H1 (cell line): ENCODE results near the gene ADGRB3.

Experiments
- SP1 ChIP-seq: IDR thresholded peaks from 2 replicates; pipeline ENCODE4 v1.6.1; 2011; ENCODE audit warnings: low read depth, low read length
- TEAD4 ChIP-seq: IDR thresholded peaks from 2 replicates; pipeline ENCODE4 v1.6.1; 2012; ENCODE audit warnings: low read depth, low read length, inconsistent platforms, mixed read lengths

DNA sequence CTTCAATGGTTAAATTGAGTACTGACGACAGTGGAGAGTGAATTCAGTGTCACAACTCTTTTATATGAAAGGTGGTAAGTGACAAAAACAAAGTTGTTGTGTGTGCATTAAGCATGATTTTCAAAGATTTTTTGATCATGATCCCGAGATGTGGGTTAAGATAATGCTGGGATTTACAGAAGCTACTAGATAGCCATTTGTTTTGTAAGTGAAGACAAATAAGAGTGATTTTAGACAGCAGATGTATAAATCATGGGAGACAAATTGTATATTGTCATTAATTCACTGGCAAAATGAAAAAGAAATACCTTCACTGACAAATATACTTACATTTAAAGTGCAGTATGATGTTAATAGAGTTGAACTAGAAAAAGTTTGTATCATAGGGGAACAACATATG lies 6.1 kb downstream of the ADGRB3 start:
- TF ChIP-seq SP1 (no peak), TEAD4 (no peak)
